Thymus (tissue), 11 donors: ENCODE results near the gene NUP153. TPM values are rescaled to one million over a fixed set of nuclear protein-coding genes. Genes with fewer than 3 reads are reported as not detected.

Experiments
- DNase-seq, 9 donors: peaks; one replicate each; pipeline ENCODE4 v3.0.0-alpha.2; 2013; ENCODE audit warnings: low spot score in 9 of 9, low read depth in 6 of 9, missing footprints in 1 of 9
- H3K27ac ChIP-seq, 2 donors: one replicate each; pipeline ENCODE4 v1.5.1; 2013; ENCODE audit warnings: control low read depth in 1 of 2, low read depth in 1 of 2, low read length in 1 of 2, mild to moderate bottlenecking in 1 of 2, moderate library complexity in 1 of 2
- H3K27me3 ChIP-seq, 2 donors: one replicate each; pipeline ENCODE4 v1.5.1; 2013; ENCODE audit warnings: low read length in 1 of 2; ENCODE audit not compliant: control insufficient read depth in 2 of 2, insufficient read depth in 1 of 2
- H3K36me3 ChIP-seq, 2 donors: one replicate each; pipeline ENCODE4 v1.5.1; 2013; ENCODE audit warnings: low read length in 1 of 2, mild to moderate bottlenecking in 1 of 2, moderate library complexity in 1 of 2; ENCODE audit not compliant: control insufficient read depth in 2 of 2, insufficient read depth in 2 of 2
- H3K4me1 ChIP-seq, 2 donors: one replicate each; pipeline ENCODE4 v1.5.1; 2013; ENCODE audit warnings: low read length in 2 of 2; ENCODE audit not compliant: control insufficient read depth in 2 of 2, insufficient read depth in 2 of 2
- H3K4me3 ChIP-seq, 2 donors: one replicate each; pipeline ENCODE4 v1.5.1; 2013; ENCODE audit warnings: low read length in 2 of 2, control low read depth in 1 of 2, mild to moderate bottlenecking in 1 of 2
- H3K9me3 ChIP-seq, 2 donors: one replicate each; pipeline ENCODE4 v1.5.1; 2013; ENCODE audit warnings: low read length in 1 of 2, mild to moderate bottlenecking in 1 of 2; ENCODE audit not compliant: control insufficient read depth in 2 of 2, insufficient read depth in 1 of 2
- WGBS: extraction: QIAGEN DNeasy Blood & Tissue Kit; methylation state at CpG from one replicate; pipeline ENCODE4 v1.1.7; 2013; 5-methylcytosine and 5-hydroxymethylcytosine counted together
- polyA plus RNA-seq: library from polyadenylated mRNA; stranded (reverse); fragments of 200-250 nt; gene quantifications from one replicate; pipeline ENCODE4 v1.2.3, GENCODE V29; 2013
- total RNA-seq: library from RNA; stranded (reverse); fragments of 120-200 nt; gene quantifications from one replicate; pipeline ENCODE4 v1.2.4, GENCODE V29; 2013
- donor health status: healthy.

The NUP153 gene
- total and polyA plus RNA-seq, 2 donors = 14.9 to 32.5 TPM

GRCh38 chr6:17703256-17703694, 3.5 kb downstream of the NUP153 start:
- Histone ChIP-seq H3K27ac (peak overlapping the region in 1 of 2 donors; percentile 15), H3K4me3 (no peak overlapping the region), H3K27me3 (no peaks in the 10 kb centered on the region), H3K4me1 (peaks cover 13 to 31% of the 10 kb centered on the region in 2 donors), H3K9me3 (no peaks in the 10 kb centered on the region), H3K36me3 (no peaks in the 10 kb centered on the region)
- peak in 3 of 9 donors; percentile 6 to 44 (median 22) for DNase-seq
- 31% methylated on average over 1 of the region's 1 CpG for WGBS

DNA sequence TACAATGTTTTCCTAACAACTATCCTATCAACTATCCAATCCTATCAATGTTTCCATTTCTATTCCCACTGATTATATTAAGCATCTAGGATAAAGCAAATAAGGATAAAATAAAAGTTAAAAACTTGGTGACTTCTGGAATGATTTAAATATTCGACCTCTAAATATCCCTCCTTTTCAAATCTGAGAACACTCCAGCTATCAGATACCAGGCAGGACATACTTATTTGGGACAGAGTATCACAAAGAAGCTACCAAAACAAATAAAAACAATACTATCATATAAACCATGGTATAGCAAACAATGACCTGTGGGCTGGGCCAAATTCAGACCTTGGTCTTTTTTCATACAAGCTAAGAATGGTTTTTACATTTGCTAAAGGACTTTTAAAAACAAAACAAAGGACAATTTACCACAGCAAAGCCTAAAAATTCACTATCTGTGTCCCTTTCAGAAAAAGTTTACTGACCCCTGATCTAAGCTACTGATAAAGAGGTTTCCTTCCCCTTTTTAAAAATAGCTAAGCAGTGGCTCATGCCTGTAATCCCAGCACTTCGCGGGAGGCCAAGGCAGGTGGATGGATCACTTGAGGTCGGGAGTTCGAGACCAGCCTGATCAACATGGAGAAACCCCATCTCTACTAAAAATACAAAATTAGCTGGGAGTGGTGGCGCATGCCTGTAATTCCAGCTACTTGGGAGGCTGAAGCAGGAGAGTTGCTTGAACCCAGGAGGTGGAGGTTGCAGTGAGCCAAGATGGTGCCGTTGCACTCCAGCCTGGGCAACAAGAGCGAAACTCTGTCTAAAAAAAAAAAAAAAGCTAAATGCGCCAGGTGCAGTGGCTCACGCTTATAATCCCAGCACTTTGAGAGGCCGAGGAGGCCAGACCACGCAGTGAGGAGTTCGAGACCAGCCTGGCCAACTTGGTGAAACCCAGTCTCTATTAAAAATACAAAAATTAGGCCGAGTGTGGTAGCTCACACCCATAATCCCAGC, 6.0 kb downstream of the NUP153 start:
- Histone ChIP-seq H3K27ac (no peak overlapping the region), H3K4me1 (peaks cover 13 to 29% of the 10 kb centered on the region in 2 donors)
- DNase-seq = no peak

GRCh38 chr6:17691925-17692538, 14.7 kb downstream of the NUP153 start:
- WGBS = 97% methylated on average over 4 of the region's 4 CpGs
- no peaks in the 10 kb centered on the region for H3K4me1 ChIP-seq
- no peak for DNase-seq

More for the DNA sequence above, 6.0 kb downstream of the NUP153 start:
- H3K36me3 ChIP-seq = no peaks in the 10 kb centered on the region
- no peaks in the 10 kb centered on the region for H3K27me3 ChIP-seq
- WGBS = 79% methylated on average over 14 of the region's 14 CpGs
- H3K9me3 ChIP-seq = no peaks in the 10 kb centered on the region
- no peak overlapping the region for H3K4me3 ChIP-seq

DNA sequence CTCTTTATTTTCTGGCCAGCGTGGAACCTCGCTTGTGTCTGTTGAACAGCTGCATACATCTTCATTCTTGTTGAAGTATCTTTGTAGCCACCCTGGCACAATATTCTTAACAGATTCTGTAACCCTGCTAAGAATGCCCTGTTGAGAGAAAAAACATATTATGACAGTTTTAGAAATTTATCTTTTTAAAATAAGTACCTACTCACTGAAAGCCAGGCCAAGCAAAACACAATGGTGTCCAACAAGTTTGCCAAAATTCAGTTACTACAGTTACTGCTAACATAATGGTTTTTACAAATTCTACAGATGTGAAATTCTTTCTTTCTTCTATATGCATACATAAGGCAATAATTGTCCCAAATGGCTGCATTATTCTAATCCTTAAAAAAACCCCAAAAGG, 18.2 kb downstream of the NUP153 start:
- DNase-seq = no peak
- Histone ChIP-seq H3K4me3 (no peak overlapping the region), H3K36me3 (peaks cover 6 to 35% of the 10 kb centered on the region in 2 donors), H3K27me3 (no peaks in the 10 kb centered on the region), H3K4me1 (no peaks in the 10 kb centered on the region), H3K9me3 (no peaks in the 10 kb centered on the region), H3K27ac (no peak overlapping the region)
- 95% methylated on average over 2 of the region's 2 CpGs for WGBS

More at GRCh38 chr6:17691925-17692538, 14.7 kb downstream of the NUP153 start:
- Histone ChIP-seq H3K9me3 (no peaks in the 10 kb centered on the region), H3K4me3 (no peak overlapping the region), H3K27me3 (no peaks in the 10 kb centered on the region), H3K36me3 (peaks cover 3 to 10% of the 10 kb centered on the region in 2 donors), H3K27ac (no peak overlapping the region)

DNA sequence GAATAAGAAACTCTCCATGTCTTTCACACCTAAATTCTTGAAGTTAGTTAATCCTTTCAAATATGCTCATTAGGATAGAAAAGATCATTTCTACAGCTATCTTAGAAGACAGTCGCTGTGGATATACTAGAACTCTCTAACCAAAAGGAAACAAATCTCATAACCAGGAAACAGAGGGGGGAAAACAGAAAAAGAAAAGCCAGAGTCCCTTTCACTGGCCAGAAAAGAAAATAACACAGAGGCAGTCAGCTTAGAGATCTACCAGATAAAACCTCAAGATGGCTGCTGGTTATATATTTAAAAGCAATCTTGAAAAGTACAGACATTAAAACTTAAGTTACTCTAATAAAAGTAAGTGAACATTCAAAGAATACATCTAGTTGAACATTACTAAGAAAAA, 19.6 kb downstream of the NUP153 start:
- H3K36me3 ChIP-seq = peaks cover 6 to 38% of the 10 kb centered on the region in 2 donors
- no peak overlapping the region for H3K4me3 ChIP-seq
- H3K27me3 ChIP-seq = no peaks in the 10 kb centered on the region
- DNase-seq = no peak
- H3K27ac ChIP-seq = no peak overlapping the region
- no peaks in the 10 kb centered on the region for H3K4me1 ChIP-seq
- 55% methylated on average over 1 of the region's 1 CpG for WGBS
- no peaks in the 10 kb centered on the region for H3K9me3 ChIP-seq

GRCh38 chr6:17684134-17684533, 22.6 kb downstream of the NUP153 start:
- no peaks in the 10 kb centered on the region for H3K9me3 ChIP-seq
- no peak overlapping the region for H3K27ac ChIP-seq
- H3K4me3 ChIP-seq = no peak overlapping the region
- peaks cover 6 to 44% of the 10 kb centered on the region in 2 donors for H3K36me3 ChIP-seq
- H3K27me3 ChIP-seq = no peaks in the 10 kb centered on the region
- H3K4me1 ChIP-seq = no peaks in the 10 kb centered on the region
- 97% methylated on average over 1 of the region's 1 CpG for WGBS
- DNase-seq = no peak

GRCh38 chr6:17683428-17683827, 23.3 kb downstream of the NUP153 start:
- no peaks in the 10 kb centered on the region for H3K4me1 ChIP-seq
- no peaks in the 10 kb centered on the region for H3K9me3 ChIP-seq
- no peak overlapping the region for H3K27ac ChIP-seq
- H3K36me3 ChIP-seq = peaks cover 5 to 44% of the 10 kb centered on the region in 2 donors
- no peak overlapping the region for H3K4me3 ChIP-seq
- WGBS = 97% methylated on average over 2 of the region's 2 CpGs
- H3K27me3 ChIP-seq = no peaks in the 10 kb centered on the region
- DNase-seq = no peak

GRCh38 chr6:17679726-17680125, 27.0 kb downstream of the NUP153 start:
- no peak for DNase-seq
- no peak overlapping the region for H3K27ac ChIP-seq
- WGBS = 97% methylated on average over 8 of the region's 8 CpGs
- no peaks in the 10 kb centered on the region for H3K27me3 ChIP-seq
- no peak overlapping the region for H3K4me3 ChIP-seq
- no peaks in the 10 kb centered on the region for H3K4me1 ChIP-seq
- H3K36me3 ChIP-seq = peaks cover 10 to 31% of the 10 kb centered on the region in 2 donors
- H3K9me3 ChIP-seq = no peaks in the 10 kb centered on the region

GRCh38 chr6:17677602-17678001, 29.1 kb downstream of the NUP153 start:
- DNase-seq = no peak
- H3K36me3 ChIP-seq = peaks cover 14 to 34% of the 10 kb centered on the region in 2 donors
- WGBS = 98% methylated on average over 5 of the region's 5 CpGs
- no peak overlapping the region for H3K4me3 ChIP-seq
- H3K4me1 ChIP-seq = no peaks in the 10 kb centered on the region
- no peak overlapping the region for H3K27ac ChIP-seq
- no peaks in the 10 kb centered on the region for H3K9me3 ChIP-seq
- H3K27me3 ChIP-seq = no peaks in the 10 kb centered on the region
